H1 (cell line): Measurements from ENCODE around the gene STARD13. TPM values are rescaled to one million over a fixed set of nuclear protein-coding genes. Genes with fewer than 3 reads are reported as not detected.

Experiments used
- CTCF ChIA-PET: fragments of 300-600 bp; sonication (Branson Sonifier 250); formaldehyde crosslinking; loops from one replicate; lab custom pipeline; 2021; ENCODE audit not compliant: partially characterized antibody; lab: Charles Lee
- POLR2A ChIA-PET: fragments of 300-600 bp; sonication (Branson Sonifier 250); formaldehyde crosslinking; loops from one replicate; lab custom pipeline; 2021; ENCODE audit warnings: inconsistent platforms; ENCODE audit not compliant: partially characterized antibody; lab: Charles Lee
- DNase-seq, 2 experiments: peaks; one replicate each; pipeline versions ENCODE4 v3.0.0 to v3.0.0-alpha.2; 2010 to 2022; ENCODE audit warnings: low spot score in 2 of 2, low read depth in 1 of 2, mixed read lengths in 1 of 2
- FAIRE-seq: peaks from 2 replicates; lab custom pipeline; 2011; peaks lifted over from hg19 to GRCh38; lab: Jason Lieb, UNC
- H2AFZ ChIP-seq: 2 replicates; pipeline ENCODE4 v1.8.1; 2012; ENCODE audit warnings: low read length, inconsistent platforms
- H2AK5ac ChIP-seq: 2 replicates; pipeline ENCODE4 v1.6.1; 2013; ENCODE audit warnings: low read depth, low read length
- H2BK120ac ChIP-seq: replicated peaks from 2 replicates; pipeline ENCODE3; 2013; ENCODE audit warnings: low read depth, low read length, inconsistent platforms
- H2BK12ac ChIP-seq: 2 replicates; pipeline ENCODE4 v1.6.1; 2013; ENCODE audit warnings: low read depth, low read length
- H2BK15ac ChIP-seq: 2 replicates; pipeline ENCODE4 v1.6.1; 2013; ENCODE audit warnings: low read length
- H2BK20ac ChIP-seq: 2 replicates; pipeline ENCODE4 v1.6.1; 2013; ENCODE audit warnings: low read length
- H2BK5ac ChIP-seq: 2 replicates; pipeline ENCODE4 v1.6.1; 2013; ENCODE audit warnings: low read depth, low read length
- H3K14ac ChIP-seq: 2 replicates; pipeline ENCODE4 v1.6.1; 2013; ENCODE audit warnings: inconsistent platforms; ENCODE audit not compliant: insufficient read length
- H3K18ac ChIP-seq: 2 replicates; pipeline ENCODE4 v1.6.1; 2013; ENCODE audit warnings: low read length; ENCODE audit errors: extremely low read depth
- H3K23ac ChIP-seq: 2 replicates; pipeline ENCODE4 v1.6.1; 2013; ENCODE audit warnings: inconsistent platforms; ENCODE audit not compliant: insufficient read length
- H3K23me2 ChIP-seq: 2 replicates; pipeline ENCODE4 v1.6.1; 2013; ENCODE audit warnings: low read depth, low read length
- H3K27ac ChIP-seq: 2 replicates; pipeline ENCODE4 v1.6.1; 2011; ENCODE audit warnings: low read depth, low read length, inconsistent platforms
- H3K27me3 ChIP-seq, 4 experiments: replicated peaks in 1 of 4; 1 replicate in 1 of 4; 2 replicates in 3 of 4; pipeline versions ENCODE4 v1.6.1 to v1.8.1; 2011 to 2013; ENCODE audit warnings: low read length in 3 of 4, mild to moderate bottlenecking in 3 of 4, inconsistent platforms in 2 of 4, mixed read lengths in 2 of 4, moderate library complexity in 1 of 4; ENCODE audit not compliant: control insufficient read depth in 3 of 4, insufficient read depth in 3 of 4; ENCODE audit errors: extremely low read depth in 1 of 4
- H3K36me3 ChIP-seq, 4 experiments: 2 replicates each; pipeline versions ENCODE4 v1.6.1 to v1.8.1; 2011 to 2013; ENCODE audit warnings: mild to moderate bottlenecking in 4 of 4, low read length in 3 of 4, moderate library complexity in 2 of 4, control low read depth in 1 of 4, inconsistent platforms in 1 of 4; ENCODE audit not compliant: insufficient read depth in 4 of 4, control insufficient read depth in 2 of 4
- H3K4ac ChIP-seq: replicated peaks from 2 replicates; pipeline ENCODE3; 2013; ENCODE audit warnings: low read length, low read depth, mixed read lengths, inconsistent platforms; ENCODE audit not compliant: insufficient read length
- H3K4me1 ChIP-seq, 4 experiments: replicated peaks in 1 of 4; 1 replicate in 1 of 4; 2 replicates in 3 of 4; pipeline versions ENCODE4 v1.6.1 to v1.8.1; 2011 to 2013; ENCODE audit warnings: low read length in 3 of 4, inconsistent platforms in 2 of 4, mixed read lengths in 1 of 4; ENCODE audit not compliant: insufficient read depth in 4 of 4, control insufficient read depth in 3 of 4
- H3K4me2 ChIP-seq, 2 experiments: 2 replicates each; pipeline versions ENCODE4 v1.6.1 to v1.8.1; 2011 to 2013; ENCODE audit warnings: low read depth in 2 of 2, low read length in 2 of 2, control low read depth in 1 of 2, inconsistent platforms in 1 of 2, mild to moderate bottlenecking in 1 of 2; ENCODE audit not compliant: insufficient read depth in 1 of 2
- H3K4me3 ChIP-seq, 4 experiments: fragments of 200-600, 300-600 bp in 1 of 4; sonication (generic), shearing (Covaris generic), sonication (Bioruptor Twin) in 1 of 4; 2 replicates each; pipeline versions ENCODE4 v1.5.1 to v1.8.1; 2011 to 2016; ENCODE audit warnings: low read length in 4 of 4, low read depth in 3 of 4, control low read depth in 2 of 4, inconsistent platforms in 2 of 4, mild to moderate bottlenecking in 2 of 4, mixed read lengths in 1 of 4, moderate library complexity in 1 of 4; ENCODE audit not compliant: insufficient read depth in 2 of 4; ENCODE audit errors: extremely low read depth in 1 of 4
- H3K56ac ChIP-seq: replicated peaks from 2 replicates; pipeline ENCODE3; 2013; ENCODE audit warnings: low read depth, mild to moderate bottlenecking, mixed read lengths, low read length, inconsistent platforms; ENCODE audit not compliant: insufficient read length
- H3K79me1 ChIP-seq: 2 replicates; pipeline ENCODE4 v1.6.1; 2013; ENCODE audit warnings: low read depth, low read length, control low read depth
- H3K79me2 ChIP-seq, 2 experiments: 2 replicates each; pipeline versions ENCODE4 v1.6.1 to v1.8.1; 2012 to 2013; ENCODE audit warnings: low read length in 2 of 2, mild to moderate bottlenecking in 2 of 2, inconsistent platforms in 1 of 2; ENCODE audit not compliant: insufficient read depth in 2 of 2, control insufficient read depth in 1 of 2
- H3K9ac ChIP-seq, 4 experiments: replicated peaks in 1 of 4; 1 replicate in 1 of 4; 2 replicates in 3 of 4; pipeline versions ENCODE4 v1.6.1 to v1.8.1; 2011 to 2013; ENCODE audit warnings: low read depth in 3 of 4, low read length in 3 of 4, control low read depth in 2 of 4, mild to moderate bottlenecking in 2 of 4, moderate library complexity in 2 of 4, inconsistent platforms in 1 of 4; ENCODE audit errors: extremely low read depth in 1 of 4
- H3K9me3 ChIP-seq, 2 experiments: 2 replicates each; pipeline versions ENCODE4 v1.6.1 to v1.8.1; 2012 to 2013; ENCODE audit warnings: mild to moderate bottlenecking in 2 of 2, moderate library complexity in 2 of 2, control low read depth in 1 of 2, inconsistent platforms in 1 of 2, low read depth in 1 of 2, low read length in 1 of 2, mixed read lengths in 1 of 2; ENCODE audit not compliant: insufficient read depth in 2 of 2
- H4K20me1 ChIP-seq, 2 experiments: replicated peaks in 1 of 2; 2 replicates each; pipeline versions ENCODE3 to v1.8.1; 2011 to 2013; ENCODE audit warnings: inconsistent platforms in 2 of 2, low read length in 2 of 2, mild to moderate bottlenecking in 1 of 2; ENCODE audit not compliant: insufficient read depth in 2 of 2, control insufficient read depth in 1 of 2
- H4K5ac ChIP-seq: 2 replicates; pipeline ENCODE4 v1.6.1; 2013; ENCODE audit warnings: low read length, low read depth, mixed read lengths, inconsistent platforms; ENCODE audit not compliant: insufficient read length
- H4K8ac ChIP-seq: 2 replicates; pipeline ENCODE4 v1.8.0; 2013; ENCODE audit warnings: mild to moderate bottlenecking, moderate library complexity, low read length, inconsistent platforms; ENCODE audit not compliant: insufficient read depth; ENCODE audit errors: extremely low read depth
- H4K91ac ChIP-seq: replicated peaks from 2 replicates; pipeline ENCODE3; 2013; ENCODE audit warnings: low read length, mixed read lengths, inconsistent platforms; ENCODE audit not compliant: insufficient read length
- CHD2 ChIP-seq: IDR thresholded peaks from 2 replicates; pipeline ENCODE4 v1.6.1; 2012; ENCODE audit warnings: low read length, improper control_type of control experiment
- WGBS, 2 experiments: shearing (Covaris generic) in 1 of 2; methylation state at CpG; one replicate each; pipeline versions ENCODE4 v1.1.6 to v1.1.7; 2013 to 2015; ENCODE audit warnings: low lambda C conversion rate in 2 of 2, mixed read lengths in 2 of 2, inconsistent platforms in 1 of 2, low coverage in 1 of 2, missing lambda C conversion rate in 1 of 2; ENCODE audit not compliant: insufficient replicate concordance in 2 of 2, insufficient coverage in 1 of 2, insufficient read length in 1 of 2; ENCODE audit errors: extremely low coverage in 1 of 2, missing lambda C conversion rate in 1 of 2; 5-methylcytosine and 5-hydroxymethylcytosine counted together
- polyA plus RNA-seq, 7 experiments: library from polyadenylated mRNA; depleted of rRNA in 3 of 7; stranded (reverse) in 5 of 7; unstranded in 2 of 7; fragments of >200 nt in 5 of 7; fragments of 200-250 nt in 2 of 7; gene quantifications; 1 replicate in 5 of 7; 2 replicates in 1 of 7; 4 replicates in 1 of 7; pipeline versions ENCODE4 v1.2.1 to v1.2.3, GENCODE V29; 2011 to 2013; ENCODE audit warnings: missing spikeins in 2 of 7, mixed read lengths in 2 of 7
- total RNA-seq: library from RNA; stranded (reverse); fragmentation: NEBNext Ultra II Directional; extraction: Animal tissue kit (Norgen Biotek cat#: 25700); gene quantifications from 2 replicates; pipeline ENCODE4 v1.2.1, GENCODE V29; 2021

Gene STARD13
- total and polyA plus RNA-seq, 2 of the 8 experiments (the other 6 are each of a cell fraction or from before 2014, with no cell fraction given): 0.82 to 2.9 TPM

DNA sequence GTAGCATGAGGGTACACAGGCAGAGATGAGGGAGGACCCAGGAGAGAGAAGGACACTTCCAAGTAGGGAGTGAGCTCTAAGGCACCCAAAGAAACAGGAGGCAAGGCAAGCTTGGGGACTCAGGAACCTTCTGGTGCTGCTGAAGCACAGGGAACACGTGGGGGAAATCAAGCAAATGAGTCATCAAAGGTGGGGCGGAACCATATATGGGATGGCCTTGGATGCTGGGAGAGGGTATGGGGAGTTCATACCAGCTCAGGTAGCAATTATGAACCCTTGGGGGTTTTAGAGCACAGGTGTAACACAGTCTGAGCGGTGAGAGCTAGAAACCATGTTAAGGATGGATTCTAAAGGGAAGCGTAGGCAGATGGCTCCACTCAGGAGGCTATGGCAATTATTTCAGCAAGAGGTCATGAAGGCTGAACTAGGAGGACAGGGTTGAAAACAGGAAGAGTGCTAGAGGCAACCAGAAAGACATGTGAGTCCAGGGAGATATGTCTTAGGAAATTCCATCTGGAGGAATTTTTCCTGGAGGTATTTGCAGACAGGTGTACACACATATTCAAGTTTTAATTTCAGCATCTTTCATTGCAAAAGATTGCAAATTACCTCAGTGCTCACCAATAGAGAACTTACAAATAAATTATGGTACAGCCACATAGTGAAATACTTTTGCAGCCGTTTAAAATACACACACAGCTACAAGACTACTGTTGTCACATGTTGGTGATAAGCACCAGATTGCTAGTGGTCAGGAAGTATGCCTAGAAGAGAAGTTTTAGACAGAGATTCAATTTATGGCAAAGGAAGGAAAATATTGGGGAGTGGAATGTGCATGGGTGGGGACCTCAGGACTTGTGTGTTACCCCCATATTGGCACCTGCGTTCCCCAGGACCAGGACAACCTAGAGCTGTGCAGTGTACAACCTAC, 77.0 kb downstream of the STARD13 start:
- Histone ChIP-seq H2BK15ac (no peak overlapping the region), H3K23me2 (no peaks in the 10 kb centered on the region), H3K4ac (no peak overlapping the region), H2BK120ac (no peak overlapping the region), H3K18ac (no peak overlapping the region), H3K9ac (no peak overlapping the region), H3K4me3 (no peak overlapping the region), H2BK12ac (no peak overlapping the region), H3K79me2 (no peaks in the 10 kb centered on the region), H4K5ac (no peak overlapping the region), H2BK20ac (no peak overlapping the region), H2AFZ (no peak overlapping the region), H3K14ac (no peak overlapping the region), H2BK5ac (no peak overlapping the region), H3K27ac (no peak overlapping the region), H3K4me2 (no peak overlapping the region), H3K23ac (no peak overlapping the region), H3K9me3 (no peaks in the 10 kb centered on the region), H3K27me3 (no peaks in the 10 kb centered on the region), H4K8ac (no peak overlapping the region), H2AK5ac (no peak overlapping the region), H3K56ac (no peak overlapping the region), H4K91ac (no peak overlapping the region), H3K4me1 (peaks cover 0 to 9% (median 4%) of the 10 kb centered on the region in 4 experiments; a peak in 4 of 7 replicates), H3K79me1 (no peaks in the 10 kb centered on the region), H4K20me1 (no peaks in the 10 kb centered on the region), H3K36me3 (no peaks in the 10 kb centered on the region)
- TF ChIP-seq CHD2: no peak
- no peak for FAIRE-seq
- WGBS, 2 experiments: 72% methylated on average over 6 of the region's 6 CpGs; no CpG with 5 or more reads in 1 of the 2 experiments
- no peak for DNase-seq
- ChIA-PET POLR2A (no interaction called here), CTCF (interaction anchor here (0.9 to 2.2 kb wide), 3 partner anchors 9 to 21 kb away, joined by 3 to 7 read pairs (median 4); no protein-coding TSS in a partner anchor)
